OCI-LY3 (cell line): ENCODE results near the gene SIGLEC11.

Source experiments
- EZH2phosphoT487 ChIP-seq: fragments of 200-600 bp; shearing (Covaris generic); IDR thresholded peaks from 2 replicates; pipeline ENCODE4 v1.6.1; 2018; ENCODE audit warnings: antibody characterized with exemption, mixed run types, low read depth
- TF ChIP-seq, protein P1 (sequence below): fragments of 200-600, 300-600 bp; sonication (generic); IDR thresholded peaks from 2 replicates; pipeline ENCODE4 v1.5.1; 2014; ENCODE audit warnings: antibody characterized with exemption, low read length, low read depth

DNA sequence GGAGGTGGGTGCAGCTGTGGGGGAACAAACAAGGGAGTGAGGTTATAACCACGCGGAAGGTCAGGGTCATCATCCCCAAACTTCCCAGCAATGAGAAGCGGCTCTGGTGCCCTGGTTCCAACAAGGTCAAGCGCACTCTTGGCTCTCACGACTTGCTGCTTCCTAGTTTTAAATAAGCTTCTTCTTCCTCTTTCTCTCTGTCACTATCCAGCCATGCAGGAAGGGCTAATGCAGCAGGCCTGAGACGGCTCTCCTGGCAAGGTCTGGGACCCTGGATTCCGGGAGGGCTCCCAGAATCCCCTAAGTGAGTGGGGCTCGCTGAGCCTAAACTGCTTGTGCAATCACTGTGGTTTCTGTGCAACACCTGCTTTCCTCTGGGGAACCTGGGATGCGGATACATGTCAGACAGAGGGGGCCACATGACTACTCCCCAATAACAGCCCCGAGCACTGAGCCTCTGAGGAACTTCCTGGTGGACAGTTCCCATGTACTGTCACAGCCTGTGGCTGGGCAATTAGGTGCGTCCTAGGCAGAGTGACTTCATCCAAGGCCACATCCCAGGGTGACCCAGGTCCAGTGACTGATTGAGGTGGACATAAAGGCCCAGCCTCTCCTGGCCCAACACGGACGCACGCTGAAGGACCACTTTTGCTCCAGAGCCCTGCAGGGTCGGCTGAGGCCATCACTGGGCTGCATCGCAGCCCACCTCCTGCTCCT is 40.0 kb upstream of the SIGLEC11 start:
- TF ChIP-seq, protein P1, sequence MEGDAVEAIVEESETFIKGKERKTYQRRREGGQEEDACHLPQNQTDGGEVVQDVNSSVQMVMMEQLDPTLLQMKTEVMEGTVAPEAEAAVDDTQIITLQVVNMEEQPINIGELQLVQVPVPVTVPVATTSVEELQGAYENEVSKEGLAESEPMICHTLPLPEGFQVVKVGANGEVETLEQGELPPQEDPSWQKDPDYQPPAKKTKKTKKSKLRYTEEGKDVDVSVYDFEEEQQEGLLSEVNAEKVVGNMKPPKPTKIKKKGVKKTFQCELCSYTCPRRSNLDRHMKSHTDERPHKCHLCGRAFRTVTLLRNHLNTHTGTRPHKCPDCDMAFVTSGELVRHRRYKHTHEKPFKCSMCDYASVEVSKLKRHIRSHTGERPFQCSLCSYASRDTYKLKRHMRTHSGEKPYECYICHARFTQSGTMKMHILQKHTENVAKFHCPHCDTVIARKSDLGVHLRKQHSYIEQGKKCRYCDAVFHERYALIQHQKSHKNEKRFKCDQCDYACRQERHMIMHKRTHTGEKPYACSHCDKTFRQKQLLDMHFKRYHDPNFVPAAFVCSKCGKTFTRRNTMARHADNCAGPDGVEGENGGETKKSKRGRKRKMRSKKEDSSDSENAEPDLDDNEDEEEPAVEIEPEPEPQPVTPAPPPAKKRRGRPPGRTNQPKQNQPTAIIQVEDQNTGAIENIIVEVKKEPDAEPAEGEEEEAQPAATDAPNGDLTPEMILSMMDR, result no peak
- TF ChIP-seq EZH2phosphoT487, result no peak
